HCT116 (cell line): ENCODE data around the gene ARHGAP23. TPM values are rescaled to one million over a fixed set of nuclear protein-coding genes. Genes with fewer than 3 reads are reported as not detected.

Experiments used
- ATAC-seq: fragments of 200-7000 bp; cut with Tn5 transposase; 2 replicates; pipeline ENCODE4 v1.9.1; 2020; ENCODE audit warnings: mild to moderate bottlenecking, moderate library complexity
- BruUV-seq: library from RNA; stranded (reverse); fragments of 400-500 nt; replicated peaks from 2 replicates; lab custom pipeline; 2021; lab: Mats Ljungman, UMichigan
- CTCF ChIA-PET: fragments of 300-600 bp; sonication (Branson Sonifier 250); formaldehyde crosslinking; loops from one replicate; lab custom pipeline; 2021; ENCODE audit warnings: antibody characterized with exemption; lab: Charles Lee
- POLR2A ChIA-PET: fragments of 300-600, 350-600 bp; sonication (Branson Sonifier 250); formaldehyde crosslinking; loops from one replicate; lab custom pipeline; 2021; ENCODE audit warnings: antibody characterized with exemption; lab: Charles Lee
- RAD21 ChIA-PET, 2 experiments: fragments of 300-600 bp; sonication (Branson Sonifier 250); formaldehyde crosslinking; loops; one replicate each; lab custom pipeline; 2023; ENCODE audit warnings: low total read pairs in 2 of 2; ENCODE audit not compliant: uncharacterized antibody in 2 of 2, unreplicated experiment in 2 of 2, low non-redundant PET in 1 of 2; lab: Charles Lee
- DNase-seq: peaks from one replicate; pipeline ENCODE4 v3.0.0-alpha.2; 2010; ENCODE audit warnings: low read depth, low spot score
- H2AFZ ChIP-seq: fragments of 200-600 bp; shearing (Covaris generic), sonication (generic); 2 replicates; pipeline ENCODE4 v1.6.1; 2017; ENCODE audit warnings: low read depth, mixed run types, mixed read lengths, antibody characterized with exemption, low read length; ENCODE audit not compliant: poor library complexity, severe bottlenecking
- H3K27ac ChIP-seq: 2 replicates; pipeline ENCODE4 v1.5.1; 2012; ENCODE audit warnings: low read depth, low read length
- H3K27me3 ChIP-seq: fragments of 200-600 bp; sonication (generic); 2 replicates; pipeline ENCODE4 v1.6.1; 2016; ENCODE audit warnings: mixed run types, low read length, mixed read lengths; ENCODE audit not compliant: insufficient read depth
- H3K36me3 ChIP-seq, 2 experiments: fragments of 200-500 bp in 1 of 2; fragments of 200-600 bp in 1 of 2; sonication (Bioruptor generic) in 1 of 2; sonication (generic) in 1 of 2; 2 replicates each; pipeline versions ENCODE4 v1.5.1 to v1.6.1; 2014 to 2016; ENCODE audit warnings: low read length in 2 of 2, inconsistent platforms in 1 of 2, mixed read lengths in 1 of 2, mixed run types in 1 of 2; ENCODE audit not compliant: insufficient read depth in 2 of 2, control insufficient read depth in 1 of 2
- H3K4me1 ChIP-seq, 2 experiments: fragments of 200-600 bp in 1 of 2; sonication (generic) in 1 of 2; 2 replicates each; pipeline versions ENCODE4 v1.5.1 to v1.6.1; 2012 to 2017; ENCODE audit warnings: low read length in 2 of 2, inconsistent platforms in 1 of 2, mild to moderate bottlenecking in 1 of 2, mixed read lengths in 1 of 2, mixed run types in 1 of 2, moderate library complexity in 1 of 2; ENCODE audit not compliant: insufficient read depth in 2 of 2, control insufficient read depth in 1 of 2
- H3K4me2 ChIP-seq: fragments of 200-600 bp; sonication (generic); 2 replicates; pipeline ENCODE4 v1.6.1; 2017; ENCODE audit warnings: mixed run types, low read length, mixed read lengths
- H3K4me3 ChIP-seq, 2 experiments: fragments of 200-600 bp in 1 of 2; sonication (generic) in 1 of 2; replicated peaks in 1 of 2; 2 replicates each; pipeline ENCODE4 v1.5.1; 2011 to 2016; ENCODE audit warnings: low read length in 2 of 2, control low read depth in 1 of 2, low read depth in 1 of 2, mild to moderate bottlenecking in 1 of 2, mixed read lengths in 1 of 2, mixed run types in 1 of 2
- H3K79me2 ChIP-seq: fragments of 200-600 bp; sonication (generic); 2 replicates; pipeline ENCODE4 v1.6.1; 2017; ENCODE audit warnings: mild to moderate bottlenecking, mixed run types, low read length, moderate library complexity, mixed read lengths; ENCODE audit not compliant: insufficient read depth
- H3K9ac ChIP-seq: fragments of 200-600 bp; sonication (generic); 2 replicates; pipeline ENCODE4 v1.6.1; 2016; ENCODE audit warnings: low read length, mixed read lengths
- H3K9me2 ChIP-seq: fragments of 200-600 bp; sonication (generic), shearing (Covaris generic); 2 replicates; pipeline ENCODE4 v1.6.1; 2017; ENCODE audit warnings: mixed run types, mild to moderate bottlenecking, moderate library complexity; ENCODE audit not compliant: insufficient read depth
- H3K9me3 ChIP-seq, 2 experiments: fragments of 200-500 bp in 1 of 2; fragments of 200-600 bp in 1 of 2; sonication (Bioruptor generic) in 1 of 2; sonication (generic) in 1 of 2; 2 replicates each; pipeline ENCODE4 v1.6.1; 2014 to 2017; ENCODE audit warnings: low read length in 2 of 2, mixed read lengths in 2 of 2, inconsistent platforms in 1 of 2, low read depth in 1 of 2, mild to moderate bottlenecking in 1 of 2, mixed run types in 1 of 2, moderate library complexity in 1 of 2; ENCODE audit not compliant: control insufficient read depth in 1 of 2, insufficient read depth in 1 of 2
- H4K20me1 ChIP-seq: fragments of 200-600 bp; sonication (generic), shearing (Covaris generic); 2 replicates; pipeline ENCODE4 v1.6.1; 2017; ENCODE audit warnings: mixed run types, mild to moderate bottlenecking, moderate library complexity; ENCODE audit not compliant: insufficient read depth
- ATF3 ChIP-seq: IDR thresholded peaks from 2 replicates; pipeline ENCODE4 v1.6.1; 2012
- EGR1 ChIP-seq: IDR thresholded peaks from 2 replicates; pipeline ENCODE4 v1.6.1; 2012; ENCODE audit warnings: low read depth
- TCF7L2 ChIP-seq: IDR thresholded peaks from 2 replicates; pipeline ENCODE4 v1.7.0; 2011; ENCODE audit warnings: borderline replicate concordance, inconsistent platforms; ENCODE audit not compliant: insufficient read depth, insufficient read length; ENCODE audit errors: extremely low read depth
- ZBTB33 ChIP-seq: IDR thresholded peaks from 2 replicates; pipeline ENCODE4 v1.6.1; 2011; ENCODE audit warnings: mild to moderate bottlenecking, low read length, moderate library complexity; ENCODE audit not compliant: insufficient replicate concordance; ENCODE audit errors: extremely low read depth
- ZFX ChIP-seq: fragments of 450-650 bp; IDR thresholded peaks from 2 replicates; pipeline ENCODE4 v1.6.1; 2017
- intact Hi-C: fragments of 100-400 bp; cut with micrococcal nuclease; formaldehyde crosslinking; loops from 2 replicates; pipeline ENCODE4 v1.10.0; 2022
- total RNA-seq: library from RNA; stranded (reverse); gene quantifications from one replicate; pipeline ENCODE4 v1.2.1, GENCODE V29; 2021; ENCODE audit not compliant: unreplicated experiment

Gene ARHGAP23
- total RNA-seq, 1 experiment from 2014 or later: 41.0 TPM

GRCh38 chr17:38428643-38429371, 543 bp downstream of the ARHGAP23 start:
- Histone ChIP-seq H4K20me1 (no peaks in the 10 kb centered on the region), H3K36me3 (no peaks in the 10 kb centered on the region), H3K4me2 (peak overlapping the region; percentile 100), H3K27ac (peak overlapping the region; percentile 62), H3K9me2 (no peaks in the 10 kb centered on the region), H3K27me3 (no peaks in the 10 kb centered on the region), H3K9me3 (no peaks in the 10 kb centered on the region), H3K79me2 (0 out of 2 replicates have a peak, but pooled peaks cover 4% of the 10 kb centered on the region), H3K4me1 (peaks cover 22 to 43% of the 10 kb centered on the region in 2 experiments), H2AFZ (no peak overlapping the region), H3K4me3 (peak overlapping the region; percentile 64 to 81), H3K9ac (peak overlapping the region; percentile 68)
- DNase-seq: no peak
- ATAC-seq: peak; percentile 61
- ChIA-PET CTCF (interaction anchor here (0.6 to 1.3 kb wide), 2 partner anchors 15 to 57 kb away, joined by 3 to 4 read pairs; no protein-coding TSS in a partner anchor), POLR2A (interaction anchor here (0.8 kb wide), 1 partner anchor 26 kb away, joined by 3 read pairs; no protein-coding TSS in a partner anchor), RAD21 (no interaction called here)
- no TSS peak for BruUV-seq
- intact Hi-C loops: no loop called here
- TF ChIP-seq TCF7L2 (peak; percentile 84), ZBTB33 (no peak), EGR1 (peak; percentile 56; the same call in 1 of the 2 replicates), ATF3 (no peak), ZFX (peak; percentile 37; the same call in 1 of the 2 replicates)
